Sciatic nerve (tissue), 2 donors: Measurements from ENCODE around the gene MYLK3. TPM values are rescaled to one million over a fixed set of nuclear protein-coding genes. Genes with fewer than 3 reads are reported as not detected.

Source experiments
- ATAC-seq: fragments of 200-7000 bp; cut with Tn5 transposase; one replicate; pipeline ENCODE4 v1.9.1; 2020; ENCODE audit warnings: mild to moderate bottlenecking, moderate library complexity
- DNase-seq: peaks from one replicate; pipeline ENCODE4 v3.0.0-alpha.2; 2020; ENCODE audit warnings: low spot score
- intact Hi-C: fragments of 100-400 bp; cut with DNase I; formaldehyde crosslinking; loops from one replicate; pipeline ENCODE4 v1.14.2; 2022
- total RNA-seq: library from RNA; stranded (reverse); fragmentation: NEBNext Ultra II Directional; extraction: Animal tissue kit (Norgen Biotek cat#: 25700); gene quantifications from one replicate; pipeline ENCODE4 v1.2.1, GENCODE V29; 2021
- donor health status: DM: no; HTN: no; CAD: no.
- donor health status: DM: no; HTN: no; CAD: no.

Gene MYLK3
- total RNA-seq, 1 donor from 2014 or later: 2.0 TPM

GRCh38 chr16:46763147-46763546 is 15.0 kb upstream of the MYLK3 start:
- intact Hi-C loops: no loop called here
- ATAC-seq (no peak), DNase-seq (no peak)

DNA sequence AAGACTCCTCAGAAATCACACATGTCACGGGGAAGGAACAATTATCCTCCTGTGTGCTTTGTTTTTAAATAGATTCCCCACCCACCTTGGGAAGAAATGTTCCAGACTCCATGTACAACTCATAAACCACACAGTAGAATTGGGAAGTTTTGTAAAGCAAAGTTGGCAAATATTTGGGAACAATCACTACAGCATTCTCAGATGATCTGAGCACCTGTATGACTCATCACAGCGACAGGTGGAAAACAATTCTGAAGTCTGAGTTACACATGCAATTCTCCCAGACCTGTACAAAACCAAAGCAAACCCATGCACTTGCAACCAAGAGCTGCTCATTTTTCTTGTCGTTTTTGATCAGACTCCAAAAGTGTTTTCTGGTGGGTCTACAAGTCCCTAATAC is 14.4 kb upstream of the MYLK3 start:
- ATAC-seq (no peak), DNase-seq (no peak)
- intact Hi-C loops: no loop called here

- intact Hi-C loops: no loop called here
- no peak for DNase-seq
- ATAC-seq: no peak
Measured at GRCh38 chr16:46759309-46759708, 11.2 kb upstream of the MYLK3 start.

DNA sequence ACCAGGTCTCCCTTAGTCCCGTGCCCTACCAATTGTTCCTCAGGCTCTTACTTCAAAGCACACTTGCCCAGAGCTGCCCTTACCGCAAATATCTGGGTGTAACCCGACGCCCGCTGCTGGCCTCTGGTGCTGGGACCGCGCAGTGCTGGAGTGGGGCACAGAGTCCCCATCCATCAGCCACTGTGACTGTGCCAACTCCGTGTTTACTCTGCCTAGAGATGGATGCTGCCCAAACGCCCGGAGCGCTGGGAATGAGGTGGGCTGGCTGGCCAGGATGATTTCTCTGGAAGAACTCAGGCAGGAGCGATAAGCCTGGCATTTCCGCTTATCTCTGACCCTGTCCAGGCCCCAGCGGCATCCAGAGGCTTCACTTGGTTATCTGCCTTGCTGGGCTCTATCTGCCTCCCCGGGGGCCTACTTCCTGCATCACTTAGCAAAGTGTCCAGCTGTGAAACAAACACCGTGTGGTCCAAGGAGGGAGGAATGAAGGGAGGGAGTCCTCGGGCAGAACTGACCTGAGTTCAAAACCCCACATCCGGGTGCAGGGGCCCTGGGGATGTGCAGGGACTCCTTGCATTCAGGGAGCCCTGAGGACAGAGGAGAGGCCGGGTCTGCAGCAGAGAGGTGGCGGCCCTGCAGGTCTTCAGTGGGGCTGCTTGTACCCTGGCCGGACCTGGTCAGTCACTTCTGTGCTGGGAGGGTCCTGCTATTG is 9.4 kb upstream of the MYLK3 start:
- DNase-seq (no peak), ATAC-seq (peak; percentile 36)
- intact Hi-C loops: no loop called here

DNA sequence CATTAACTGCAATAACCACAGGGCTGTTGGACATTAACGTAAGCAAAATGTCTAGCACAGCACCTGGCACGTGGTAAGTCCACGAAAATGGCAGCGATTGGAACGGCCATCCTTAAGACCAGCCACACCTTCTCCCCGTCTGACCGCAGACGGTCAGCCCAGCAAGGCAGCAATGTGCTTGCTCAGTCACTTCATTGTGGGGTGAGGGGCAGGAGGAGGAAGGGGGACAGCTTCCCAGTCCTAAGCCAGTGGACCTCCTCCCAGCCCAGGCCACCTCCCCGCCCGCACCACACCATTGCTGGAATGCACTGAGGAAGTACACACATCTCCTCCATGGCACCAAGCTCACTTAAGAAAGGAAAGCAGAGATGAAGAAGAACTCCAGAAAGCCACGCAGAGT is 8.6 kb upstream of the MYLK3 start:
- DNase-seq (no peak), ATAC-seq (no peak)
- intact Hi-C loops: no loop called here

DNA sequence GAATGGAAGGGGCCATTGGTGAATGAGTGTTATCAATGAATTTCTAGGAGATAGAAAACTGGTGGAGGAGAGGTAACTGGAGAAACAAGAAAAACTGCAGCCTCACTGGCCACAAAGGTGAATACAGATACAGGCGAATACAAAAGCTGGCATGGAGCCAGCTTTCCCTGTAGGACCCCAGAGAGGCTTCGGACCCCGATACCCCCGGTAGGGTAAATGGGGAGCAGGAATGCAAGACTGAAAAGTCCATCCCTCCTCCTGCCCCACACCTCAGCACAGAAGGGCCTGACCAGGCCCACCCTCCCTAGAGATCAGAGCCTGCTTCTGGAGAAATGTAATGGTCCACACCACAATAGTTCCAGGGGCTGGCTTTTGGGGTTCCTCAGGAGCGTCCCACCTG is 4.9 kb upstream of the MYLK3 start:
- no peak for DNase-seq
- intact Hi-C loops: no loop called here
- no peak for ATAC-seq

GRCh38 chr16:46751381-46751780 is 3.2 kb upstream of the MYLK3 start:
- DNase-seq (no peak), ATAC-seq (no peak)
- intact Hi-C loops: no loop called here

DNA sequence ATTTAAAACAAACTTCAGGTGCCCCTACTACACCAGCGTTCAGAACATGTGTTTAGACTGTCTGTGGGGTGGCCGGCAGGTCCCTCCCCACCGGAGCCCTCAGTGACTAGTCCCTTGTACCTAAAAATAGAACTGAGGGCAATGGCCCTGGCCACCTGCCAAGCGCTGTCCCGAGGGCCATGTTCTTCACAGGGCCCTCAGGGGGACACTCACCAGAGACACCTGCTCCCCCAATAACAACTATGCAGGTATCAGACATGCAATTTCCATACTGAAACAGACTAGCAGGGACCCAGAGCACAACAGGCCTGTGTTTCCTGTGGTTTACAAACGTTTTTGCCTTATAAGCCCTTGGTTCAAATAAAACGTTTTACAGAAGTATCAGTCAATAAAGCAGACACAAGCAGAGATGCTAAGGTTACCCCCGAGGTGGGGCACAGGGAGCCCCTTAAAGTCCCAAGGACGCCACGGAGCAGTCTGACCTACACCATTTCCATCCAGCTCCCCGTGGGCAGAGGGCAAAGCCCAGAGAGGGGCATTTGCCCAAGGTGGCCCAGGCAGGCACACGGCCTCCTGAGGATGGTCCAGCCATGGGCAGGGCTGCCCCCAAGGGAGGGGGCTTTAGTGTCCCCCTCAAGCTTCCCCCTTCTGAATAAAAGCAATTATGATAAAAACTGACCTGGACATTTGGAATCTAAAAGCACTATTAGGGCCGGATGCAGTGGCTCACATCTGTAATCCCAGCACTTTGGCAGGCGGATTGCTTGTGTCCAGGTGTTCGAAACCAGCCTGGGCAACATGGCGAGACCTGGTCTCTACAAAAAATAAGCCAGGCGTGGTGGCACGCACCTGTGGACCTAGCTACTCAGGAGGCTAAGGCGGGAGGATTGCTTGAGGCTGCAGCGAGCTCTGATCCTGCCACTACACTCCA is 896 bp upstream of the MYLK3 start:
- intact Hi-C loops: no loop called here
- DNase-seq: no peak
- no peak for ATAC-seq

DNA sequence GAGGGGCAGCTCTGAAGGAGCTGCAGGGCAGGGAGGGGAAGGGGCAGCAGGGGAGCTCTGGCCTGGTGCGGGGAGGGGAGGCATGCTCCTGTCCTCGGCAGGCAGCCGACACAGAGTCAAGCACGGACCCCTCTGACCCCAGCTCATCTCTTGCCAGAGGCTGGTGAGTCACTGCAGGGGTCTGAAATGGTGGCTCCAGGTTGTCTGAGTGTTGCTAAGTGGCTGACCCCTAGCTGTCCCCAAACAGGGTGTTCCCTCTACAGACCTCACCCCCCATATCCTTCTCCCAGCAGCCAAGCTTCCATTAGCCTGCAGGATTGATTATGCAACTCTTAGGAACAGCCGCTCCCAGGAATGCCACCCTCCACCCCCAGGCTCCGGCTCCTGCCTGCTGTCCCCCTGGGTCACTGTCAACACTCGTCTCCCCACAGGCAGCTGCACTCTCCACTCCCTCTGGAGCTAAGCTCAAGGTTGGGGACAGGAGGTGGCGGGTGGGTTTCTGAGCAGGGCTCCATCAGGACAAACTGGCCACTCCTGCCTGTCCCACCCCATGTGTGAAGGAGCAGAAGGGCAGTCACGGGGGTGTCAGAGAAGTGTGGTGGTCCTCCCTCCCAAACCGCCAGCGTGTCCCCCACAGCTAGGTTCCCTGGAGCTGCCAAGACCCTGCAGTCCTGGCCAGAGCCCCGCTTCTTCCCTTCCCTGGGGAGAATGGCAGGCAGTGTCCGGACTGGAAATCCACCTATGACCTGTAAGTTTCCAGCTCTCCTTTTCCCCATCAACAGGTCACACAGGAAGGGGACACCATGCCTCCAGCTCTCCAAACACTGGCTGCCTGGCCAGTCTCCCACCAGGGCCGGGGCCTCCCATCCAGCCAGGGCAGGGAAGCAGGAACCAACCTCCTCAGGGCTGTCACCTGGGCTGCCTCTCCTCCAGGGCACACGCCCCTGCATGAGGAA is 1.0 kb downstream of the MYLK3 start:
- DNase-seq: peak; percentile 23

DNA sequence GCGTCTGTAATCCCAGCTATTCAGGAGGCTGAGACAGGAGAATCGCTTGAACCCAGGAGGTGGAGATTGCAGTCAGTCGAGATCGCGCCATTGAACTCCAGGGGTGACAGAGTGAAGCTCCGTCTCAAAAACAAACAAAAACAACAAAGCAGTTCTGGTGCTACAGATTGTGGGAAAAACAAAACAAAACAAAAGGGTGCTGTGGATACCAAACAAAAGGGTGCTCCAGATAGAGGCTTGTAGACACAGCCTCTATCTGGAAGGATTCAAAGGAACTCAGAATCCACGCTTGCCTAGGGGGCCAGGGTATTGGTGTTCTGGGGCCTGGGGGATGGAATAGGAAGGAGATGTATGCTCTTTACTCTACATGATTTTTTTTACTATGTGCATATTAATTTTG is 2.5 kb downstream of the MYLK3 start:
- ATAC-seq (no peak), DNase-seq (peak; percentile 6)
- intact Hi-C loops: no loop called here

More for the DNA sequence above, 1.0 kb downstream of the MYLK3 start:
- peak; percentile 25 for ATAC-seq
- intact Hi-C loops: no loop called here

DNA sequence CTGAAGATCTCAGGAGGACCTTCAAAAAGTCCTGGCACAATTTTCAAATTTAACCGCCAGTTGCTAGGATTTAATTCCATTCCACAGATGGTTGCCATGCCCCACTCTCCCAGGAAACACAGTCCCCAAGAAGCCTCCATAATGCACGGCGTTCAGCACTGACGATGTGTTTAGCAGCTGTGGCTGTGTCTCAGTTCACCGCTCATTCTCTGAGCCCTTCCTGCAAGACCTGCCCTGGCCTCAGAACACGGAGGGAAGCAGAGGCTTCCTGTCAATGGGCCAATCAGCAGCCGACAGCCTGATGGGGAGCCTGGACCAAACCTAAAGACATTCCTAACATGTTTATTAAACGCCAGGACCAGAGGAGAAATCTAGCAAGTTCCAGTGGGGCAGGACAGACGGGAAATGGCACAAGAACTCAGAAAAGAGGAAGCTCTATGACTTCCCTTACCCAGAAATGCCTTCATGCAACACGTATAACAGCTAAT is 4.9 kb downstream of the MYLK3 start:
- DNase-seq: no peak
- intact Hi-C loops: no loop called here
- ATAC-seq: peak; percentile 32

- ATAC-seq: no peak
- intact Hi-C loops: no loop called here
- no peak for DNase-seq
Measured at GRCh38 chr16:46739934-46740333, 8.2 kb downstream of the MYLK3 start.

- DNase-seq: no peak
- intact Hi-C loops: no loop called here
- ATAC-seq: no peak
Measured at GRCh38 chr16:46737621-46738214, 10.4 kb downstream of the MYLK3 start.

DNA sequence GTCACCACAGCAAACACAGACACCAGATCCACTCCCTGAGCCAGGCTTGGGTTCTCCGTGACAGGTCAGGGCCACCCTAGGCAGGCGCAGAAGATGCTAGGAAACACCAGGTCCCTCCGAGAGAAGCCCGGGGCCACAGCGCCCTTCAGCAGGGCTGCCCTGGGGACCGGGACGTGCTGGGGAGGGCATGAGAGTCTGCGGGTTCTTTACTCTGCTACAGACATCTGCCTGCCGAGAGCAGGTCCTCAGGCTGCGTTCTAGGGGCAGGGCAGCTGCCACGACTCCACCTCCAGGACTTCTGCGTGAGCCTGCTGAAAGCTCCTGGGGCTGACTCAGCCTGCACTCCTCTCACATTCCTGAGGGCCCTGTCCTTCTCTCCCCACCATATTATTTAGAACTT is 11.4 kb downstream of the MYLK3 start:
- no peak for ATAC-seq

GRCh38 chr16:46733319-46733830 is 14.8 kb downstream of the MYLK3 start:
- no peak for ATAC-seq
- DNase-seq: no peak
- intact Hi-C loops: no loop called here

More for the DNA sequence above, 11.4 kb downstream of the MYLK3 start:
- intact Hi-C loops: no loop called here
- no peak for DNase-seq

DNA sequence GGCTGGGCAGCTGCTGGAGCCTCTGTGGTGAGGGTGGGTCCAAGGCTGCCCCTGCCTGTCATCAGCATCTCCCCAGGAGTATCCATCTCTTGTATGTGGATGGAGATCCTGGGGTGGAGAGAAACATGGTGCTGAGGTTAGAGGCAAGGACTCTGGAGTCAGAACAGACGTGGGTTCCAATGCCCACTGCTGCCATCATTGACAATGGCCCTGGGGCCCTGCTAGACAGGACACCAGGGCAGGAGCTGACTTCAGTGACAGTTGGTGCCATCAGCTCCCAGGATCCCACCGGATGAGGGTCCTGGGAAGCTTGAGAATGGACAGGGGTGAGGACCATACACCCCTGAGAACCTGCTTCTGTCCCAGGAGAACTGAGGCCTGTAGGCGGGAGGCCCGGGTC is 15.6 kb downstream of the MYLK3 start:
- DNase-seq (no peak), ATAC-seq (no peak)
- intact Hi-C loops: no loop called here

- intact Hi-C loops: no loop called here
- DNase-seq: no peak
- ATAC-seq: no peak
Measured at GRCh38 chr16:46731691-46732555, 16.2 kb downstream of the MYLK3 start.
